ENCODE data around the gene CDKAL1.

GRCh38 chr6:21100991-21101390 lies 566.7 kb downstream of the CDKAL1 start:
- no peak for TF ChIP-seq NRF1 (conservative IDR thresholded peaks at IDR 0.05; ENCODE audit: low read depth, low read length)
- no peak for TF ChIP-seq JUND (IDR thresholded peaks at IDR 0.05; ENCODE audit: low read depth, low read length)
- no peak for TF ChIP-seq RFX5 (IDR thresholded peaks at IDR 0.05; ENCODE audit: low read depth, low read length)
- no peak for TF ChIP-seq HSF1 (IDR thresholded peaks at IDR 0.05; ENCODE audit: low read depth, low read length)
- TF ChIP-seq, protein P1, sequence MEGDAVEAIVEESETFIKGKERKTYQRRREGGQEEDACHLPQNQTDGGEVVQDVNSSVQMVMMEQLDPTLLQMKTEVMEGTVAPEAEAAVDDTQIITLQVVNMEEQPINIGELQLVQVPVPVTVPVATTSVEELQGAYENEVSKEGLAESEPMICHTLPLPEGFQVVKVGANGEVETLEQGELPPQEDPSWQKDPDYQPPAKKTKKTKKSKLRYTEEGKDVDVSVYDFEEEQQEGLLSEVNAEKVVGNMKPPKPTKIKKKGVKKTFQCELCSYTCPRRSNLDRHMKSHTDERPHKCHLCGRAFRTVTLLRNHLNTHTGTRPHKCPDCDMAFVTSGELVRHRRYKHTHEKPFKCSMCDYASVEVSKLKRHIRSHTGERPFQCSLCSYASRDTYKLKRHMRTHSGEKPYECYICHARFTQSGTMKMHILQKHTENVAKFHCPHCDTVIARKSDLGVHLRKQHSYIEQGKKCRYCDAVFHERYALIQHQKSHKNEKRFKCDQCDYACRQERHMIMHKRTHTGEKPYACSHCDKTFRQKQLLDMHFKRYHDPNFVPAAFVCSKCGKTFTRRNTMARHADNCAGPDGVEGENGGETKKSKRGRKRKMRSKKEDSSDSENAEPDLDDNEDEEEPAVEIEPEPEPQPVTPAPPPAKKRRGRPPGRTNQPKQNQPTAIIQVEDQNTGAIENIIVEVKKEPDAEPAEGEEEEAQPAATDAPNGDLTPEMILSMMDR (IDR thresholded peaks at IDR 0.05 in 2 of 3, conservative IDR thresholded peaks at IDR 0.05 in 1 of 3; ENCODE audit: control insufficient read depth in 2 of 3, extremely low read depth in 1 of 3, insufficient read depth in 1 of 3, low read depth in 3 of 3, low read length in 3 of 3) = no peak
- TF ChIP-seq BHLHE40 (IDR thresholded peaks at IDR 0.05; ENCODE audit: borderline replicate concordance in 1 of 2, low read depth in 2 of 2, low read length in 1 of 2) = no peak
- TF ChIP-seq ZBTB33 (IDR thresholded peaks at IDR 0.05) = no peak
- no peak for TF ChIP-seq KDM1A (IDR thresholded peaks at IDR 0.05; ENCODE audit: borderline replicate concordance)
- no peak for TF ChIP-seq PRDM15 (CRISPR knock-in tag; IDR thresholded peaks at IDR 0.05)
- TF ChIP-seq, protein P2, sequence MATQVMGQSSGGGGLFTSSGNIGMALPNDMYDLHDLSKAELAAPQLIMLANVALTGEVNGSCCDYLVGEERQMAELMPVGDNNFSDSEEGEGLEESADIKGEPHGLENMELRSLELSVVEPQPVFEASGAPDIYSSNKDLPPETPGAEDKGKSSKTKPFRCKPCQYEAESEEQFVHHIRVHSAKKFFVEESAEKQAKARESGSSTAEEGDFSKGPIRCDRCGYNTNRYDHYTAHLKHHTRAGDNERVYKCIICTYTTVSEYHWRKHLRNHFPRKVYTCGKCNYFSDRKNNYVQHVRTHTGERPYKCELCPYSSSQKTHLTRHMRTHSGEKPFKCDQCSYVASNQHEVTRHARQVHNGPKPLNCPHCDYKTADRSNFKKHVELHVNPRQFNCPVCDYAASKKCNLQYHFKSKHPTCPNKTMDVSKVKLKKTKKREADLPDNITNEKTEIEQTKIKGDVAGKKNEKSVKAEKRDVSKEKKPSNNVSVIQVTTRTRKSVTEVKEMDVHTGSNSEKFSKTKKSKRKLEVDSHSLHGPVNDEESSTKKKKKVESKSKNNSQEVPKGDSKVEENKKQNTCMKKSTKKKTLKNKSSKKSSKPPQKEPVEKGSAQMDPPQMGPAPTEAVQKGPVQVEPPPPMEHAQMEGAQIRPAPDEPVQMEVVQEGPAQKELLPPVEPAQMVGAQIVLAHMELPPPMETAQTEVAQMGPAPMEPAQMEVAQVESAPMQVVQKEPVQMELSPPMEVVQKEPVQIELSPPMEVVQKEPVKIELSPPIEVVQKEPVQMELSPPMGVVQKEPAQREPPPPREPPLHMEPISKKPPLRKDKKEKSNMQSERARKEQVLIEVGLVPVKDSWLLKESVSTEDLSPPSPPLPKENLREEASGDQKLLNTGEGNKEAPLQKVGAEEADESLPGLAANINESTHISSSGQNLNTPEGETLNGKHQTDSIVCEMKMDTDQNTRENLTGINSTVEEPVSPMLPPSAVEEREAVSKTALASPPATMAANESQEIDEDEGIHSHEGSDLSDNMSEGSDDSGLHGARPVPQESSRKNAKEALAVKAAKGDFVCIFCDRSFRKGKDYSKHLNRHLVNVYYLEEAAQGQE (IDR thresholded peaks at IDR 0.05; ENCODE audit: low read depth, low read length) = no peak
- no peak for TF ChIP-seq POLR2AphosphoS5 (IDR thresholded peaks at IDR 0.05; ENCODE audit: low read length)
- no peak for TF ChIP-seq MAX (IDR thresholded peaks at IDR 0.05; ENCODE audit: low read depth, low read length)
